GM10266 (cell line): ENCODE data around the gene IRF2BPL.
A peak's percentile ranks its signal among the peaks of the same experiment; 100 is the strongest.

Experiments used
- DNase-seq: peaks from one replicate; pipeline ENCODE4 v3.0.0; 2012; ENCODE audit errors: extremely low spot score
- CTCF ChIP-seq: IDR thresholded peaks from 2 replicates; pipeline ENCODE4 v1.5.1; 2012; ENCODE audit warnings: mild to moderate bottlenecking, low read depth; ENCODE audit not compliant: control insufficient read depth, insufficient read depth; ENCODE audit errors: missing control alignments

IRF2BPL gene

GRCh38 chr14:77037938-77038568 is 9.5 kb upstream of the IRF2BPL start:
- no peak for TF ChIP-seq CTCF
- DNase-seq: peak; percentile 56

- DNase-seq: no peak
- TF ChIP-seq CTCF: no peak
Measured at GRCh38 chr14:77037215-77037937, 8.9 kb upstream of the IRF2BPL start.

GRCh38 chr14:77036484-77037214 is 8.1 kb upstream of the IRF2BPL start:
- DNase-seq: peak; percentile 58
- TF ChIP-seq CTCF: no peak

GRCh38 chr14:77035267-77035666 is 6.8 kb upstream of the IRF2BPL start:
- TF ChIP-seq CTCF: no peak
- DNase-seq: no peak

GRCh38 chr14:77033622-77034589 is 5.4 kb upstream of the IRF2BPL start:
- DNase-seq: peak; percentile 88
- TF ChIP-seq CTCF: no peak

- peak; percentile 39 for TF ChIP-seq CTCF
Measured at GRCh38 chr14:77032844-77033621, 4.5 kb upstream of the IRF2BPL start.

More at GRCh38 chr14:77032844-77033621, 4.5 kb upstream of the IRF2BPL start:
- peak; percentile 77 for DNase-seq
